Embryonic facial prominence (tissue), 1 donor: ENCODE data around the gene ING1.
A peak's percentile ranks its signal among the peaks of the same experiment; 100 is the strongest.
"Not testable (repeated sequence)": the region's sequence is repeated elsewhere in the genome, so short reads cannot be mapped to it uniquely, and the experiment has no call there.

Experiments used
- DNase-seq: peaks from one replicate; pipeline ENCODE4 v3.0.0-alpha.2; 2016; ENCODE audit errors: extremely low spot score

The ING1 gene

GRCh38 chr13:110695774-110696173 lies 17.7 kb upstream of the ING1 start:
- not testable (repeated sequence) for DNase-seq

- DNase-seq, result no peak
Observed at GRCh38 chr13:110696776-110697175, 16.7 kb upstream of the ING1 start.

DNA sequence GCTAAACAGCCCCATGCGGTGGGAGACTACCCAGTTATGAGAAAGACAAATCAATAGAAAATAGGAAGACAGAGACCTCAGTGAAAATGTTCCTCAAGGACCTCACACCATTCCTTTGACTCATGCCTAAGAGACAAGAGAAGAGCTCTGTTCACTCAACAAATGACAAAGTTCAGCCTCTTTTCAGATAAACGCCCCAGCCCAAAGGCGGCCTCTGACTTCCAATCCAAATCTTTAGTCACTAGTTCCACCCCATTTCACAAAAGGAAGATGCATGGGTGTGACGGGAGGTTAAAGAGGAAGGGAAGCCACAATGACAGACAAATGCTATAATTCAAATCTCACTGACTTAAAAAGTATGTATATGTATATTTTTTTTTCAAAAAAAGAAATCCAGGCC lies 15.7 kb upstream of the ING1 start:
- no peak for DNase-seq

DNA sequence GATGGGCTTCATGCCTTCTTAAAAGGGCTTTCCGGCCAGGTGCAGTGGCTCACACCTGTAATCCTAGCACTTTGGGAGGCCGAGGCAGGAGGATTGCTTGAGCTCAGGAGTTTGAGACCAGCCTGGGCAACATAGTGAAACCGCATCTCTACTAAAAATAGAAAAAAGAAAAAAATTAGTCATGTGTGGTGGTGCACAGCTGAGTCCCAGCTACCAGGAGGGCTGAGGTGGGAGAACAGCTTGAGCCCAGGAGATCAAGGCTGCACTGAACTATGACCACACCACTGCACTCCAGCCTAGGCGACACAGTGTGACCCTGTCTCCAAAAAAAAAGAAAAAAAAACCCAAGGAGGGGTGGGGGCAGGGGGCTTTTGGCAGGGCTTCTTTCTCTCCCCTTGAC lies 14.8 kb upstream of the ING1 start:
- DNase-seq, result no peak

GRCh38 chr13:110699148-110700145 lies 14.1 kb upstream of the ING1 start:
- DNase-seq, result no peak

GRCh38 chr13:110700186-110700585 lies 13.3 kb upstream of the ING1 start:
- DNase-seq, result no peak

DNA sequence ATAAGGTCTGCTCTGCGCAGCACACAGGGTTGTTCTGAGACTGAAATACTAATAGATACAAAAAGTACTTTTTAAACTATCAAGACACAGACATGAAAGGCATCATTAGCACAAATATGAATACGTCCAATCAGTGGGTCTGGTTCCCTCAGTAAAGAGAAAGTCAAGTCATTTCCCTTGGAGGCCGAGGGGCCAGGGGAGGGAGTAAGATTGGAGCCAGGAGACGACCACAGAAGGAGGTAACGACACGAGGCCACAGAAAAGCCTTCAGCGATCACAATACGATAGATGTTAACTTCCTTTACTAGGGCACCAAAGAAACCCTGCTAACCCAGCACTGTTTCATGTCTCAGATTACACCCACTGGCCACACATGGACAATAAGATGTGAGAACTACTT lies 12.9 kb upstream of the ING1 start:
- DNase-seq, result no peak

GRCh38 chr13:110701061-110701460 lies 12.4 kb upstream of the ING1 start:
- DNase-seq, result not testable (repeated sequence)

DNA sequence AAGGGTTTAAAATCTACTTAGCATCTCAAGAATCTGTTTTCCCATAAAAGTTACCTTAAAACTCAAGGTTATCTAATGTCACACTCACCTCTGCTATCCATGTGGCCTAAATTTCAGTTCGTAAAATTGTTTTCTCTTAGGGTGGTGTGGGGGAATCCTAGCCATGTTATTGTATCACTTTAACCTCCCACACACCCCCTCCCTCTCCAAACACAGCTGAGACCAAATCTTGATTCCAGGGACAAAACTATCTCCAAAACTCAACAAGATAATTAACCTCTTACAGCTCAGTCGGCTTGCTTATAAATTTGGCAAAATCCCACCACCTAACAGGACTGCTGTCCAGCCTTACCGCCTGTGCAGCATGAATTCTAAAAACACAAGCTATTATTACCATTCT lies 11.4 kb upstream of the ING1 start:
- no peak for DNase-seq

GRCh38 chr13:110702591-110703526 lies 10.6 kb upstream of the ING1 start:
- DNase-seq, result no peak

GRCh38 chr13:110705356-110705825 lies 8.1 kb upstream of the ING1 start:
- DNase-seq, result no peak

GRCh38 chr13:110705826-110706569 lies 7.5 kb upstream of the ING1 start, which contains the start of gene CARS2:
Gene CARS2 (minus strand): TSS chr13:110706116. CDS start chr13:110706093, 23 bp downstream.
- DNase-seq, result peak; percentile 77

DNA sequence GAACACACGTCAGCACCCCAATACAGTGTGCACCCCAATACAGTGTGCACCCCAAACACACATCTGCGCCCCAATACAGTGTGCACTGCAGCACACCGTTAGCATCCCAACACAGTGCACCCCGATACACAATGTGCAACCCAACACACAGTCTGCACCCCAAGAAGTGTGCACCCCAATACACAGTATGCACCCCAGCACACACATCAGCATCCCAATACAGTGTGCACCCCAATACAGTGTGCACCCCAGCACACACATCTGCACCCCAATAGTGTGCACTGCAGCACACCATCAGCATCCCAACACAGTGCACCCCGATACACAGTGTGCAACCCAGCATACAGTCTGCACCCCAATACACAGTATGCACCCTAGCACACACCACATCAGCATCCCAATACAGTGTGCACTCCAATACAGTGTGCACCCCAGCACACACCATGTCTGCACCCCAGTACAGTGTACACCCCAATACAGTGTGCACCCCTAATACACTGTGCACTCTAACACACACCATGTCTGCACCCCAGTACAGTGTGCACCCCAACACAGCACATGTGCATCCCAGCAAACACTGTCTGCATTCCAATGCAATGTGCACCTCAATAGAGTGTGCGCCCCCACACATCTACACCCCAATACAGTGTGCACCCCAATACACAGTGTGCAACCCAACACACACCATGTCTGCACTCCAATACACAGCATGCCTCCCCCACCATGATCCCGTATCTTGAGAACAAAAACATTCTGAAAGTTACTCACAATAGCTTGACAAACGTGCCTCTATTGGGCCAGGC lies 6.7 kb upstream of the ING1 start:
- no peak for DNase-seq

DNA sequence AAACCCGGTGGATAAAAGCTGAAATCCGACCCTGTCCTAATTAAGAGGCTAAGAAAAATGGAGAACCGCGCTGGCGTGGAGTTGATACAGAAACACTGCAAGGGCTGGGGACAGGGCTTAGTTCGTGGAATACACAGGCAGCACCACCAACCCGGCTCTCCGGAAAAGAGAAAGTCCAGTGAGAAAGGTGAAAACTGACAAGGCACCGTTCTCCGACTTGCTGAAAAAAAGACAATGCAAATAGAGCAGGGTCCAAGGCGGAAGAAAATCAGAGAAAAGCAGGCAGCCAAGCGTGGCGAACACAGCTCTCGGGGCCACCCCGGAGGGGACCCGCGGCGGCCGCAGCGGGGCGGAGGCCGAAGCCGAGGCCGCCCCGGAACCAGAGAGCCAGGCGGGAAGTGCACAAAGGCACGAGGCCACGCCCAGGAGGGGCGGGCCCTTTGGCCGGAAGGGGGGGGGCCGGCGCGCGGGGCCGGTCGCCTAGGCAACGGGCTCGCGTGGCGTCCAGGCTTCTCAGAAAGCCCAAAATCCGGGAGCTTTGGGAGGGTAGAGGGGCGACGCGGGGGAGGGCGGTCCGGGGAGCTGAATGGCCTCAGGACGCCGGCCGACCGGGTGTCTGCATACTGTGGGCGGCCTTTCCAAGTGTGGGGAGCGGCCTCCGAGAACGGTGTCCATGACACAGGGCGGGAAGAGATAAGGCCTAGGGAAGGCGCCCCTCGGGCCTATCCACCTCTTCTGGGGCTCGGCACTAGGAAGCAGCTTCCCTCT lies 1.2 kb upstream of the ING1 start:
- DNase-seq, result peak; percentile 88

DNA sequence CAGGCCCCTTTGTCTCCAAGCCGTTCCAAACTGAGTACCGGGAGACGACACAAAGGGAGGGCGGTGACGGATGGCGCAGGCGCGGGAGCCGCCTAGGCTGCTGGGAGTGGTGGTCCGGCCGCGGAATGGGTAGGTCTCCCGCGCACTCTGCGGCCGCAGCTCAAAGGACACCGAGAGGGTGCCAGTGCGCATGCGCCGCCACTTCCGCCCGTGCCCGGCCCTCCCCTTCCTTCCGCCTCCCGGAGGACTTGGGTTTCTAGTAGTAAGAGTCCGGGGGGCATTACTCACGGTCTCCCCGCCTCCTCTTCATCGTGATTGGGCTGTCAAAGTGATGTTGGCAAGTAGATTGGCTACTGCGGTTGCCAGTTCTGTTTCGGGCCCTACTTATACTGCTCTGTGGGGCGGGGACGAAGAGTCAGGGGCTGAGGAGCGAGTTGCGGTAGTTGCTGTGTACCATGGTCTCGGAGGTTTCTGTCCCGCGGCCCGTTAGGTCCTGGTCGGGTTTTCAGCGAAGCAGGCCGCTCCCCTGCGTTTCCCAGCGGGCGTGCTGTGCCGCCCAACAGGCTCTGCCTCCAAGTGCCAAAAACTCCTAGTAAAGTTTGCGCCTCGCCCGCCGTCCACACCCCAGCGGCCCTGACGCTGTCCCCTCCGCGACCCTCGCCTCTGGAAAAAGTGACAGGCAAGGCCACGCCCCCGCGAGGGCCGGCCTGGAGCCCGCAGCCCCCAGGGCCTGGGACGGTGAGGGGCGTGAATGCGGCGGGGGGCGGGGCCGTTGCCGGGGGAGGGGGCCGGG lies 455 bp upstream of the ING1 start:
- DNase-seq, result peak; percentile 99

GRCh38 chr13:110713981-110714796 lies 689 bp downstream of the ING1 start:
- DNase-seq, result peak; percentile 12

DNA sequence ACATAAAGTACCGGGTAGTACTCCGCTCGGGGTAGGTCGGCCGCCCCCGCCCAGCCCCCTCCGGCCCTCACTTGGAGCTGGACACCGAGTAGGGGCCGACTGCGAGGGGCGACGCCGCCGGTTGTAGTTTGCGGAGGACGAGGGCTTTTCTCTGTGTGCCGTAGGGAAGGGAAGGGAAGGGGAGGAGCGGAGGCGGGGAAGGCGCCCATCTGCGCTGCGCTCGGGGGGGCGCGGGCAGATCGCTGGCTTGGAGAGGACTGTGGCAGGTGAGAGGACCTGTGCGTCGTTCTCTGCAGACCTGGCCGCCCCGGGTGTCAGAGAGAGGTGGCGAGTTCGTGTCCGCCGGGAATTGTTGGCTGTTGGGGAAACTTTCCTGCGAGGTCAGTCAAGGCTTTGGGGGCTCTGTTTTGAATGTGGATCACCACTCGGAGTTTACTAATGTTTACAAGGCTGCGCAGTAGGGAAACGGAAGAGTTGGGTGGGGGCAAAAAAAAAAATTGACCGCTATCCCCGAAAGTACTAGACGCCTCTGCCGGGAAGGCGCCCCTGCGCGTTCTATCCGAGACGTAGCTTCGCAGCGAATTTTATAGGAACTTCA lies 1.4 kb downstream of the ING1 start:
- peak; percentile 66 for DNase-seq
